Heart left ventricle (tissue), 16 donors: ENCODE results near the gene ZNF273. TPM values are rescaled to one million over a fixed set of nuclear protein-coding genes. Genes with fewer than 3 reads are reported as not detected.

Experiments
- ATAC-seq, 4 donors: fragments of 200-7000 bp; cut with Tn5 transposase; one replicate each; pipeline ENCODE4 v1.9.1; 2020 to 2022; ENCODE audit warnings: moderate library complexity in 4 of 4, mild to moderate bottlenecking in 3 of 4, moderate number of reproducible peaks in 1 of 4
- DNase-seq, 5 donors: peaks; one replicate each; pipeline ENCODE4 v3.0.0-alpha.2; 2020
- H3K27ac ChIP-seq, 12 donors: fragments of 200-600 bp; sonication (generic) in 4 of 12; one replicate each; pipeline versions ENCODE4 v1.5.0 to v1.8.0; 2016 to 2022; ENCODE audit warnings: mild to moderate bottlenecking in 2 of 12
- H3K27me3 ChIP-seq, 9 donors: fragments of 200-600 bp; sonication (generic) in 2 of 9; one replicate each; pipeline versions ENCODE4 v1.5.1 to v1.8.0; 2016 to 2022; ENCODE audit warnings: mild to moderate bottlenecking in 3 of 9
- H3K36me3 ChIP-seq, 9 donors: fragments of 200-600 bp; sonication (generic) in 2 of 9; one replicate each; pipeline versions ENCODE4 v1.5.0 to v1.8.0; 2018 to 2022; ENCODE audit warnings: mild to moderate bottlenecking in 2 of 9
- H3K4me1 ChIP-seq, 12 donors: fragments of 200-600 bp; sonication (generic) in 4 of 12; one replicate each; pipeline versions ENCODE4 v1.5.0 to v1.8.0; 2016 to 2022; ENCODE audit warnings: mild to moderate bottlenecking in 3 of 12
- H3K4me3 ChIP-seq, 12 donors: fragments of 200-600 bp; sonication (generic) in 4 of 12; one replicate each; pipeline versions ENCODE4 v1.5.0 to v1.8.0; 2017 to 2022; ENCODE audit warnings: mild to moderate bottlenecking in 9 of 12, moderate library complexity in 4 of 12
- H3K9me3 ChIP-seq, 12 donors: fragments of 200-600 bp; sonication (generic) in 4 of 12; one replicate each; pipeline versions ENCODE4 v1.5.0 to v1.8.0; 2016 to 2022; ENCODE audit warnings: mild to moderate bottlenecking in 1 of 12
- POLR2A ChIP-seq, 2 donors: fragments of 450-650 bp; IDR thresholded peaks; one replicate each; pipeline ENCODE4 v1.6.1; 2017; ENCODE audit warnings: antibody characterized with exemption in 2 of 2, mild to moderate bottlenecking in 2 of 2, moderate library complexity in 2 of 2
- WGBS, 4 donors: extraction: QIAGEN DNeasy Blood & Tissue Kit in 2 of 4; methylation state at CpG; one replicate each; pipeline versions ENCODE4 v1.1.5 to v1.1.7; 2013 to 2018; 5-methylcytosine and 5-hydroxymethylcytosine counted together
- intact Hi-C, 10 donors: fragments of 100-400 bp; cut with DNase I; formaldehyde crosslinking; loops; one replicate each; pipeline versions ENCODE4 v1.11.1 to v1.14.2; 2022
- polyA plus RNA-seq, 2 donors: library from polyadenylated mRNA; stranded (reverse); fragments of 200-250 nt; gene quantifications; one replicate each; pipeline ENCODE4 v1.2.3, GENCODE V29; 2013
- total RNA-seq, 9 donors: library from RNA; depleted of rRNA in 2 of 9; stranded (reverse); fragments of >200 nt in 2 of 9; fragmentation: NEBNext Ultra II Directional in 3 of 9; extraction: Animal tissue kit (Norgen Biotek cat#: 25700) in 3 of 9; gene quantifications; one replicate each; pipeline versions ENCODE4 v1.1.0 to v1.2.4, GENCODE V29; 2016 to 2023
- TF ChIP-seq, protein P1 (sequence below), 12 donors: fragments of 200-600 bp; sonication (generic) in 4 of 12; IDR thresholded peaks; one replicate each; pipeline versions ENCODE4 v1.5.0 to v1.8.0; 2018 to 2022; ENCODE audit warnings: antibody characterized with exemption in 12 of 12, mild to moderate bottlenecking in 5 of 12
- donor health status: ischemic (EF 13 %, LVEDD 7.1; RV severe dilation, severe dysfunction).
- donor health status: healthy with polysubstance abuse.
- donor health status: DM: no; HTN: yes; CAD: no.
- donor health status: DM: no; HTN: no; CAD: no.
- donor health status: ischemic (EF 25% LVEDD 6.9; RV normal size, moderate dysfunction).
- donor health status: ischemic (EF 25% LVEDD 5.7; RV mildly dilated, moderate dysfunction).
- donor health status: healthy.
- donor health status: DM: yes; HTN: yes; CAD: no.
- donor health status: ischemic (EF 35%, LVEDD 5.7; RV mildly dilated, moderate dysfunction).
- donor health status: nonischemic (EF 11% LVEDD 7.7; RV severe dilation, severe dysfunction).
- donor health status: DM: yes; HTN: yes; CAD: no.
- donor health status: PGD.
- donor health status: ischemic (EF 29% LVEDD 5.4; RV normal size, mild dysfunction).
- donor health status: nonischemic (EF 23%, LVEDD 6.1; RV moderate dilation, normal function).

ZNF273 gene
- total and polyA plus RNA-seq, 11 donors: 0.56 to 4.2 (median 1.3) TPM

DNA sequence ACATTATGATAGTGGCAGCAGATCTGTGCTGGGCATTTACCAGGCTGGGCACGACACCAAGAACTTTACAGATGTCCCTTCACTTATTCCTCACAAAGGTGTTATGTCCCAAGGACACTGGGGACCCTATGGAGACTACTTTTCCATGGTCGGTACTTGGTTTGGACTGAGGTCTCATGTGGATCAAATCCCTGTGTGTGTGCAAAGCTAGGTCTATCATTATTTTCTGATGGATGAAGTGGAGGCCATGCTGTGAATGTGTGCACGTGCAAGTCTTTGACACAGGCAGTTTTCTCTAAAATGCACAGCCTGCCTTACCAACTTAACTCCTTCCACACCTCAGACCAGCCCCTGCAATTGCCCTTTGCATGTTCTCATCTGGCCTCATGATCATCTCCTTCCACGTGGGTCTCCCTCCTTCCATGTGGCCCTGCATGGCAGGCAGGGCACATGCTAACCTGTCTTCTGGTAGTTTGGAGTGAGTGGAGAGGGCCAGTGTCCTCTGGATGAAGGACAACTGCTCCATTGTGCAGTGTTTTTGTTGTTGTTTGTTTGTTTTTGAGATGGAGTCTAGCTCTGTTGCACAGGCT, 16.0 kb upstream of the ZNF273 start:
- 78 to 83% (median 81%) methylated on average over 4 of the region's 4 CpGs for WGBS, 4 donors
- Histone ChIP-seq H3K36me3 (no peaks in the 10 kb centered on the region), H3K27me3 (peaks cover 0 to 28% (median 0%) of the 10 kb centered on the region in 9 donors), H3K4me3 (no peak overlapping the region), H3K9me3 (no peaks in the 10 kb centered on the region), H3K27ac (no peak overlapping the region), H3K4me1 (peaks cover 0 to 40% (median 21%) of the 10 kb centered on the region in 12 donors)
- DNase-seq: peak in 2 of 5 donors; percentile 1 to 6
- TF ChIP-seq, protein P1, sequence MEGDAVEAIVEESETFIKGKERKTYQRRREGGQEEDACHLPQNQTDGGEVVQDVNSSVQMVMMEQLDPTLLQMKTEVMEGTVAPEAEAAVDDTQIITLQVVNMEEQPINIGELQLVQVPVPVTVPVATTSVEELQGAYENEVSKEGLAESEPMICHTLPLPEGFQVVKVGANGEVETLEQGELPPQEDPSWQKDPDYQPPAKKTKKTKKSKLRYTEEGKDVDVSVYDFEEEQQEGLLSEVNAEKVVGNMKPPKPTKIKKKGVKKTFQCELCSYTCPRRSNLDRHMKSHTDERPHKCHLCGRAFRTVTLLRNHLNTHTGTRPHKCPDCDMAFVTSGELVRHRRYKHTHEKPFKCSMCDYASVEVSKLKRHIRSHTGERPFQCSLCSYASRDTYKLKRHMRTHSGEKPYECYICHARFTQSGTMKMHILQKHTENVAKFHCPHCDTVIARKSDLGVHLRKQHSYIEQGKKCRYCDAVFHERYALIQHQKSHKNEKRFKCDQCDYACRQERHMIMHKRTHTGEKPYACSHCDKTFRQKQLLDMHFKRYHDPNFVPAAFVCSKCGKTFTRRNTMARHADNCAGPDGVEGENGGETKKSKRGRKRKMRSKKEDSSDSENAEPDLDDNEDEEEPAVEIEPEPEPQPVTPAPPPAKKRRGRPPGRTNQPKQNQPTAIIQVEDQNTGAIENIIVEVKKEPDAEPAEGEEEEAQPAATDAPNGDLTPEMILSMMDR (IDR thresholded peaks at IDR 0.05): no peak
- no peak for TF ChIP-seq POLR2A (IDR thresholded peaks at IDR 0.05)
- ATAC-seq: no peak
- intact Hi-C loops: loop anchor here in 3 of 10 donors (10.0 kb wide), 1 partner anchor 92 kb away; the partner anchor contains the start of gene ZNF138 (in 3 of the 3)

- no peak for TF ChIP-seq POLR2A (IDR thresholded peaks at IDR 0.05)
- TF ChIP-seq, protein P1 (IDR thresholded peaks at IDR 0.05): peak; percentile 16 to 60 (median 44)
- peak overlapping the region in 1 of 12 donors; percentile 15 for H3K27ac ChIP-seq
- peak overlapping the region; percentile 22 to 67 (median 56) for H3K4me3 ChIP-seq
- peaks cover 0 to 31% (median 19%) of the 10 kb centered on the region in 12 donors for H3K4me1 ChIP-seq
- peak in 3 of 4 donors; percentile 33 to 68 (median 50) for ATAC-seq
- 16 to 27% (median 21%) methylated on average over 13 of the region's 13 CpGs for WGBS, 4 donors
- no peaks in the 10 kb centered on the region for H3K36me3 ChIP-seq
- intact Hi-C loops: loop anchor here in 3 of 10 donors (10.0 kb wide), 1 partner anchor 93 kb away; the partner anchor contains the start of gene ZNF138 (in 3 of the 3)
- H3K27me3 ChIP-seq: peaks cover 0 to 28% (median 0%) of the 10 kb centered on the region in 9 donors
- DNase-seq: peak in 2 of 5 donors; percentile 29 to 58
- H3K9me3 ChIP-seq: no peaks in the 10 kb centered on the region
Observed at GRCh38 chr7:64887756-64888508, 15.1 kb upstream of the ZNF273 start.

DNA sequence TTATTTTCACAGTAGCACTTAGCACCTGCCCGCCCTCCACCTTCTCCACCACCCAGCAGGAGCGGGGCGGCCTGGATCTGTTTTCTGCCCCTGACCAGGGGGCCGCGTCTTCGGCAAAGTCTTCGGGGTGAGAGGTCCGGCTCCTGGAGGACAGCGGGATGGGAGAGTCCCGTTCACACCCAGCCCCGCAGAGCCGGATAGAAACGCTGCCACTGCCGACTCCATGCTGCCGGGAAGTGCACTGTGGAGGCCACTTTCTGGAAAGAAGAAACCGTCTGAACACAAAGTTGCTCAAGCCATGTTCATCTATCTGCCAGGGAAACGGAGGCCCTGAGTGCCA, 14.5 kb upstream of the ZNF273 start:
- peak overlapping the region in 1 of 12 donors; percentile 15 for H3K27ac ChIP-seq
- ATAC-seq (peak; percentile 14 to 50 (median 28)), DNase-seq (no peak)
- H3K9me3 ChIP-seq: no peaks in the 10 kb centered on the region
- peak overlapping the region; percentile 22 to 67 (median 56) for H3K4me3 ChIP-seq
- no peak for TF ChIP-seq POLR2A (IDR thresholded peaks at IDR 0.05)
- TF ChIP-seq, protein P1 (IDR thresholded peaks at IDR 0.05): no peak
- intact Hi-C loops: loop anchor here in 3 of 10 donors (10.0 kb wide), 1 partner anchor 94 kb away; the partner anchor contains the start of gene ZNF138 (in 3 of the 3)
- 2 to 6% (median 3%) methylated on average over 8 to 17 of the region's 17 CpGs for WGBS, 4 donors
- peaks cover 0 to 30% (median 19%) of the 10 kb centered on the region in 12 donors for H3K4me1 ChIP-seq
- no peaks in the 10 kb centered on the region for H3K36me3 ChIP-seq
- H3K27me3 ChIP-seq: peaks cover 0 to 28% (median 0%) of the 10 kb centered on the region in 9 donors
